Stomach (tissue), 9 donors: ENCODE measurements around the gene MAGEC1. TPM values are rescaled to one million over a fixed set of nuclear protein-coding genes. Genes with fewer than 3 reads are reported as not detected.

ENCODE experiments used
- DNase-seq, 2 donors: peaks; one replicate each; pipeline versions ENCODE4 v3.0.0 to v3.0.0-alpha.2; 2013 to 2019
- H3K27ac ChIP-seq, 5 donors: fragments of 200-600 bp in 4 of 5; sonication (generic) in 4 of 5; one replicate each; pipeline ENCODE4 v1.5.1; 2013 to 2019; ENCODE audit warnings: mild to moderate bottlenecking in 1 of 5, moderate library complexity in 1 of 5
- H3K27me3 ChIP-seq, 3 donors: fragments of 200-600 bp; sonication (generic); one replicate each; pipeline ENCODE4 v1.5.1; 2017 to 2019; ENCODE audit warnings: mixed run types in 1 of 3
- H3K36me3 ChIP-seq, 4 donors: fragments of 200-600 bp; sonication (generic); 1 replicate in 3 of 4; 2 replicates in 1 of 4; pipeline ENCODE4 v1.5.1; 2016 to 2019
- H3K4me1 ChIP-seq, 4 donors: fragments of 200-600 bp; sonication (generic); one replicate each; pipeline ENCODE4 v1.5.1; 2016 to 2019
- H3K4me3 ChIP-seq, 4 donors: fragments of 200-600 bp; sonication (generic) in 3 of 4; one replicate each; pipeline ENCODE4 v1.5.1; 2016 to 2019; ENCODE audit warnings: mild to moderate bottlenecking in 1 of 4
- H3K9me3 ChIP-seq, 4 donors: fragments of 200-600 bp; sonication (generic); one replicate each; pipeline ENCODE4 v1.5.1; 2016 to 2019
- CTCF ChIP-seq, 7 experiments: fragments of 450-650 bp in 4 of 7; fragments of 200-600 bp in 3 of 7; sonication (generic) in 3 of 7; IDR thresholded peaks; one replicate each; pipeline ENCODE4 v1.5.1; 2016 to 2019; ENCODE audit warnings: antibody characterized with exemption in 7 of 7, control low read depth in 2 of 7, mild to moderate bottlenecking in 1 of 7
- EP300 ChIP-seq: sonication (generic); formaldehyde crosslinking; IDR thresholded peaks from one replicate; pipeline ENCODE4 v1.6.1; 2017; ENCODE audit warnings: antibody characterized with exemption
- POLR2A ChIP-seq, 4 donors: fragments of 450-650 bp; IDR thresholded peaks; one replicate each; pipeline ENCODE4 v1.6.1; 2016; ENCODE audit warnings: antibody characterized with exemption in 4 of 4, control low read depth in 2 of 4, mild to moderate bottlenecking in 1 of 4, moderate library complexity in 1 of 4
- POLR2AphosphoS5 ChIP-seq, 3 donors: sonication (generic); formaldehyde crosslinking; IDR thresholded peaks; one replicate each; pipeline ENCODE4 v1.6.1; 2016; ENCODE audit warnings: antibody characterized with exemption in 3 of 3
- WGBS, 5 donors: extraction: QIAGEN DNeasy Blood & Tissue Kit in 3 of 5; methylation state at CpG; one replicate each; pipeline versions ENCODE4 v1.1.5 to v1.1.7; 2013 to 2018; 5-methylcytosine and 5-hydroxymethylcytosine counted together
- intact Hi-C: fragments of 100-400 bp; cut with DNase I; formaldehyde crosslinking; loops from one replicate; pipeline ENCODE4 v1.15.1; 2023; ENCODE audit warnings: low total_unique reads
- polyA plus RNA-seq, 3 donors: library from polyadenylated mRNA; stranded (reverse); fragments of 200-250 nt; gene quantifications; one replicate each; pipeline ENCODE4 v1.2.3, GENCODE V29; 2013
- total RNA-seq, 5 donors: library from RNA; depleted of rRNA; stranded (reverse); fragments of >200 nt; gene quantifications; one replicate each; pipeline versions ENCODE4 v1.1.0 to v1.2.3, GENCODE V29; 2014 to 2016
- donor health status: healthy with polysubstance abuse.
- donor health status: Bipolar disorder and iron deficiency.
- donor health status: healthy.

The MAGEC1 gene
- total and polyA plus RNA-seq, 8 donors, result not detected

- Histone ChIP-seq H3K4me1 (no peaks in the 10 kb centered on the region), H3K4me3 (no peak overlapping the region), H3K27me3 (no peaks in the 10 kb centered on the region), H3K27ac (no peak overlapping the region), H3K9me3 (no peaks in the 10 kb centered on the region), H3K36me3 (no peaks in the 10 kb centered on the region)
- 82 to 96% (median 86%) methylated on average over 2 of the region's 2 CpGs for WGBS, 5 donors
- DNase-seq, result no peak
- TF ChIP-seq POLR2AphosphoS5 (IDR thresholded peaks at IDR 0.05) (no peak), CTCF (IDR thresholded peaks at IDR 0.05) (no peak), POLR2A (IDR thresholded peaks at IDR 0.05) (no peak), EP300 (no peak)
- intact Hi-C loops, result no loop called here
These were observed 6.0 kb upstream of the MAGEC1 start for GRCh38 chrX:141897690-141898089.

- TF ChIP-seq CTCF (IDR thresholded peaks at IDR 0.05) (no peak), POLR2AphosphoS5 (IDR thresholded peaks at IDR 0.05) (no peak), POLR2A (IDR thresholded peaks at IDR 0.05) (no peak), EP300 (no peak)
- Histone ChIP-seq H3K9me3 (peaks cover 0 to 3% (median 0%) of the 10 kb centered on the region in 4 donors), H3K36me3 (no peaks in the 10 kb centered on the region), H3K27ac (no peak overlapping the region), H3K4me3 (no peak overlapping the region), H3K4me1 (no peaks in the 10 kb centered on the region), H3K27me3 (no peaks in the 10 kb centered on the region)
- 51 to 88% (median 86%) methylated on average over 4 of the region's 4 CpGs for WGBS, 5 donors
- intact Hi-C loops, result no loop called here
- DNase-seq, result no peak
These were observed 1.3 kb upstream of the MAGEC1 start for GRCh38 chrX:141902366-141902765.

GRCh38 chrX:141904262-141904661, 568 bp downstream of the MAGEC1 start:
- TF ChIP-seq CTCF (IDR thresholded peaks at IDR 0.05) (no peak), EP300 (no peak), POLR2A (IDR thresholded peaks at IDR 0.05) (no peak), POLR2AphosphoS5 (IDR thresholded peaks at IDR 0.05) (no peak)
- no peak for DNase-seq
- no peaks in the 10 kb centered on the region for H3K36me3 ChIP-seq
- H3K9me3 ChIP-seq, result peaks cover 0 to 5% (median 0%) of the 10 kb centered on the region in 4 donors
- H3K27ac ChIP-seq, result no peak overlapping the region
- H3K4me3 ChIP-seq, result no peak overlapping the region
- intact Hi-C loops, result no loop called here
- 78 to 93% (median 87%) methylated on average over 3 to 6 of the region's 6 CpGs for WGBS, 5 donors
- no peaks in the 10 kb centered on the region for H3K4me1 ChIP-seq
- no peaks in the 10 kb centered on the region for H3K27me3 ChIP-seq

DNA sequence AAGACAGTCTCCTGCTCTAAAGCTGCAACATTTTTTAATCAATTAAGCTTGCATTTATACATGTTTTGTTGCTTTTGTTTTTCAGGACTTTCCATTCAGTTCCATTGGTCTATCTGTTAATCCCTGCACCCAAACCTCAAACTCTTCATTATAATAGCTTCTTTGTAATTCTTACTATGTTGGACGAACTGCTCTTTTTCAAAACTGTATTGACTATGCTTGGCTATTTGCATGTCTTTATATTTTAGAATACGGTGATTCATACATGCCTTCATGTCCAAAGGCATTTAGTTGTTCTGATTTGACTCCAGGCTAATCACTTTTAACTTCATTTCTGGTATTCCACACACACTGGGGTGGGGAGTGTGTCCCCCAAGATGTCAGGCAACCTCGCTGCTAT, 14.1 kb downstream of the MAGEC1 start:
- no peak for TF ChIP-seq CTCF (IDR thresholded peaks at IDR 0.05)
- no peak for TF ChIP-seq POLR2A (IDR thresholded peaks at IDR 0.05)
- no peak for TF ChIP-seq POLR2AphosphoS5 (IDR thresholded peaks at IDR 0.05)
- no peak for TF ChIP-seq EP300
- no peak overlapping the region for H3K4me3 ChIP-seq
- no peak for DNase-seq
- H3K36me3 ChIP-seq, result no peaks in the 10 kb centered on the region
- H3K9me3 ChIP-seq, result no peaks in the 10 kb centered on the region
- no peak overlapping the region for H3K27ac ChIP-seq
- 46 to 90% (median 64%) methylated on average over 3 of the region's 3 CpGs for WGBS, 5 donors
- no peaks in the 10 kb centered on the region for H3K4me1 ChIP-seq
- intact Hi-C loops, result no loop called here
- H3K27me3 ChIP-seq, result no peaks in the 10 kb centered on the region
